CD4-positive, alpha-beta memory T cell (primary cell): ENCODE measurements around the gene FBXO28. TPM values are rescaled to one million over a fixed set of nuclear protein-coding genes. Genes with fewer than 3 reads are reported as not detected.
"Not testable (repeated sequence)": the region's sequence is repeated elsewhere in the genome, so short reads cannot be mapped to it uniquely, and the experiment has no call there.

Source experiments
- CTCF ChIA-PET: fragments of 350-600 bp; sonication (Branson Sonifier 250); formaldehyde crosslinking; loops from one replicate; lab custom pipeline; 2021; ENCODE audit warnings: inconsistent platforms; ENCODE audit not compliant: partially characterized antibody; lab: Charles Lee
- POLR2A ChIA-PET: fragments of 350-600 bp; sonication (Branson Sonifier 250); formaldehyde crosslinking; loops from one replicate; lab custom pipeline; 2021; ENCODE audit not compliant: partially characterized antibody; lab: Charles Lee
- DNase-seq, 5 donors: peaks; one replicate each; pipeline versions ENCODE4 v3.0.0 to v3.0.0-alpha.2; 2020 to 2022; ENCODE audit warnings: mixed read lengths in 1 of 5
- H3K27ac ChIP-seq: one replicate; pipeline ENCODE4 v1.7.0; 2013; ENCODE audit warnings: low read depth, low read length
- H3K27me3 ChIP-seq: 2 replicates; pipeline ENCODE4 v1.7.0; 2013; ENCODE audit warnings: mild to moderate bottlenecking, low read length, moderate library complexity; ENCODE audit not compliant: insufficient read depth
- H3K36me3 ChIP-seq: 2 replicates; pipeline ENCODE4 v1.7.0; 2013; ENCODE audit warnings: mild to moderate bottlenecking, low read length, moderate library complexity; ENCODE audit not compliant: insufficient read depth
- H3K4me1 ChIP-seq: 2 replicates; pipeline ENCODE4 v1.7.0; 2013; ENCODE audit warnings: mild to moderate bottlenecking, low read length, moderate library complexity; ENCODE audit not compliant: insufficient read depth
- H3K4me3 ChIP-seq, 2 donors: one replicate each; pipeline ENCODE4 v1.7.0; 2013; ENCODE audit warnings: low read length in 2 of 2, mild to moderate bottlenecking in 1 of 2
- H3K9me3 ChIP-seq, 2 donors: one replicate each; pipeline ENCODE4 v1.7.0; 2013; ENCODE audit warnings: low read length in 2 of 2, control low read depth in 1 of 2; ENCODE audit not compliant: control insufficient read depth in 1 of 2
- H3K27ac Mint-ChIP-seq, 7 donors: one replicate each; pipeline ENCODE4 v1.8.0; 2020 to 2021; ENCODE audit warnings: mixed read lengths in 7 of 7, mild to moderate bottlenecking in 6 of 7, inconsistent platforms in 3 of 7, moderate library complexity in 3 of 7
- H3K27me3 Mint-ChIP-seq, 2 donors: one replicate each; pipeline ENCODE4 v1.8.0; 2020 to 2021; ENCODE audit warnings: mixed read lengths in 2 of 2
- H3K36me3 Mint-ChIP-seq, 2 donors: one replicate each; pipeline ENCODE4 v1.8.0; 2020 to 2021; ENCODE audit warnings: mixed read lengths in 2 of 2, inconsistent platforms in 1 of 2, mild to moderate bottlenecking in 1 of 2
- H3K4me1 Mint-ChIP-seq, 4 donors: one replicate each; pipeline ENCODE4 v1.8.0; 2020 to 2021; ENCODE audit warnings: mixed read lengths in 4 of 4, mild to moderate bottlenecking in 1 of 4
- H3K4me3 Mint-ChIP-seq, 8 donors: one replicate each; pipeline ENCODE4 v1.8.0; 2020 to 2021; ENCODE audit warnings: mixed read lengths in 8 of 8, mild to moderate bottlenecking in 7 of 8, moderate library complexity in 6 of 8, inconsistent platforms in 3 of 8
- H3K9me3 Mint-ChIP-seq, 8 donors: one replicate each; pipeline ENCODE4 v1.8.0; 2020 to 2021; ENCODE audit warnings: mixed read lengths in 8 of 8, mild to moderate bottlenecking in 5 of 8, inconsistent platforms in 3 of 8, moderate library complexity in 1 of 8
- intact Hi-C: fragments of 100-400 bp; cut with micrococcal nuclease; formaldehyde crosslinking; loops from one replicate; pipeline ENCODE4 v1.15.1; 2023
- polyA plus RNA-seq, 2 donors: library from polyadenylated mRNA; unstranded; fragments of 300-500 nt; fragmentation: Illumina TruSeq; gene quantifications; one replicate each; pipeline ENCODE4 v1.2.3, GENCODE V29; 2021
- total RNA-seq, 2 experiments: library from RNA; stranded (reverse); gene quantifications; one replicate each; pipeline ENCODE4 v1.2.3, GENCODE V29; 2021

FBXO28 gene
- total and polyA plus RNA-seq, 4 experiments from 2014 or later = 11.3 to 39.7 (median 27.9) TPM

- Histone ChIP-seq H3K27ac (no peak overlapping the region), H3K36me3 (no peaks in the 10 kb centered on the region), H3K9me3 (no peaks in the 10 kb centered on the region), H3K27me3 (no peaks in the 10 kb centered on the region), H3K4me3 (no peak overlapping the region), H3K4me1 (peaks cover 4% of the 10 kb centered on the region)
- Mint-ChIP-seq H3K36me3 (no peaks in the 10 kb centered on the region), H3K27me3 (no peaks in the 10 kb centered on the region), H3K27ac (no peak overlapping the region), H3K4me3 (no peak overlapping the region), H3K9me3 (no peaks in the 10 kb centered on the region), H3K4me1 (peaks cover 4 to 19% (median 6%) of the 10 kb centered on the region in 4 donors)
- ChIA-PET POLR2A (no interaction called here), CTCF (no interaction called here)
- DNase-seq = no peak
- intact Hi-C loops = no loop called here
Observed at GRCh38 chr1:224201383-224201782, 87.5 kb downstream of the FBXO28 start.

GRCh38 chr1:224201853-224202252, 87.9 kb downstream of the FBXO28 start:
- peaks cover 4% of the 10 kb centered on the region for H3K4me1 ChIP-seq
- no peaks in the 10 kb centered on the region for H3K9me3 ChIP-seq
- no peak for DNase-seq
- H3K27me3 ChIP-seq = no peaks in the 10 kb centered on the region
- no peaks in the 10 kb centered on the region for H3K36me3 ChIP-seq
- CTCF ChIA-PET = no interaction called here
- H3K4me1 Mint-ChIP-seq = peaks cover 4 to 18% (median 6%) of the 10 kb centered on the region in 4 donors
- no peak overlapping the region for H3K4me3 Mint-ChIP-seq
- POLR2A ChIA-PET = no interaction called here
- H3K27ac Mint-ChIP-seq = no peak overlapping the region
- H3K9me3 Mint-ChIP-seq = no peaks in the 10 kb centered on the region
- H3K4me3 ChIP-seq = no peak overlapping the region
- no peaks in the 10 kb centered on the region for H3K36me3 Mint-ChIP-seq
- intact Hi-C loops = no loop called here
- H3K27me3 Mint-ChIP-seq = no peaks in the 10 kb centered on the region
- no peak overlapping the region for H3K27ac ChIP-seq

- POLR2A ChIA-PET = no interaction called here
- H3K4me3 ChIP-seq = no peak overlapping the region
- CTCF ChIA-PET = no interaction called here
- intact Hi-C loops = no loop called here
- Mint-ChIP-seq H3K9me3 (no peaks in the 10 kb centered on the region), H3K4me1 (peaks cover 0 to 14% (median 6%) of the 10 kb centered on the region in 4 donors), H3K27ac (no peak overlapping the region), H3K27me3 (no peaks in the 10 kb centered on the region), H3K4me3 (no peak overlapping the region), H3K36me3 (no peaks in the 10 kb centered on the region)
- peaks cover 4% of the 10 kb centered on the region for H3K4me1 ChIP-seq
- no peaks in the 10 kb centered on the region for H3K9me3 ChIP-seq
- no peaks in the 10 kb centered on the region for H3K36me3 ChIP-seq
- no peaks in the 10 kb centered on the region for H3K27me3 ChIP-seq
- no peak for DNase-seq
- H3K27ac ChIP-seq = no peak overlapping the region
Observed at GRCh38 chr1:224203243-224204016, 89.5 kb downstream of the FBXO28 start.

- DNase-seq = peak in 1 of 5 donors; percentile 54
- ChIA-PET CTCF (interaction anchor here (0.6 kb wide), 1 partner anchor 265 kb away, joined by 3 read pairs; no protein-coding TSS in a partner anchor), POLR2A (interaction anchor here (1.3 kb wide), 1 partner anchor 23 kb away, joined by 4 read pairs; the partner anchor contains the start of gene DEGS1)
- no peak overlapping the region for H3K27ac ChIP-seq
- H3K9me3 ChIP-seq = no peaks in the 10 kb centered on the region
- Mint-ChIP-seq H3K27ac (peak overlapping the region in 2 of 7 donors; percentile 58 to 79), H3K4me1 (peaks cover 0 to 14% (median 6%) of the 10 kb centered on the region in 4 donors), H3K9me3 (no peaks in the 10 kb centered on the region), H3K36me3 (no peaks in the 10 kb centered on the region), H3K4me3 (peak overlapping the region in 6 of 8 donors; percentile 39 to 77 (median 56)), H3K27me3 (no peaks in the 10 kb centered on the region)
- H3K4me3 ChIP-seq = no peak overlapping the region
- intact Hi-C loops = no loop called here
- no peaks in the 10 kb centered on the region for H3K27me3 ChIP-seq
- H3K36me3 ChIP-seq = no peaks in the 10 kb centered on the region
- peaks cover 4% of the 10 kb centered on the region for H3K4me1 ChIP-seq
Observed at GRCh38 chr1:224205438-224205840, 91.5 kb downstream of the FBXO28 start.

- intact Hi-C loops, H3K9me3 ChIP-seq, CTCF ChIA-PET, H3K27me3 ChIP-seq, H3K9me3 Mint-ChIP-seq, DNase-seq, H3K36me3 Mint-ChIP-seq, H3K27me3 Mint-ChIP-seq, H3K27ac Mint-ChIP-seq, H3K4me3 ChIP-seq, H3K36me3 ChIP-seq, H3K4me1 ChIP-seq, H3K27ac ChIP-seq: not testable (repeated sequence)
- POLR2A ChIA-PET = interaction anchor here (1.3 kb wide), 1 partner anchor 23 kb away, joined by 4 read pairs; the partner anchor contains the start of gene DEGS1
- H3K4me3 Mint-ChIP-seq = peak overlapping the region in 4 of 8 donors; percentile 41 to 77 (median 58)
- peaks cover 0 to 14% (median 6%) of the 10 kb centered on the region in 4 donors for H3K4me1 Mint-ChIP-seq
Observed at GRCh38 chr1:224205931-224206538, 92.1 kb downstream of the FBXO28 start.

- H3K4me1 Mint-ChIP-seq = no peaks in the 10 kb centered on the region
- ChIA-PET POLR2A (no interaction called here), CTCF (interaction anchor here (0.9 kb wide), 1 partner anchor 42 kb away, joined by 3 read pairs; no protein-coding TSS in a partner anchor)
- Histone ChIP-seq H3K27me3 (no peaks in the 10 kb centered on the region), H3K9me3 (no peaks in the 10 kb centered on the region), H3K4me1 (no peaks in the 10 kb centered on the region), H3K4me3 (no peak overlapping the region), H3K36me3 (no peaks in the 10 kb centered on the region), H3K27ac (no peak overlapping the region)
- peaks cover 0 to 2% (median 0%) of the 10 kb centered on the region in 8 donors for H3K9me3 Mint-ChIP-seq
- no peaks in the 10 kb centered on the region for H3K36me3 Mint-ChIP-seq
- DNase-seq = no peak
- H3K27me3 Mint-ChIP-seq = no peaks in the 10 kb centered on the region
- intact Hi-C loops = no loop called here
- no peak overlapping the region for H3K4me3 Mint-ChIP-seq
- no peak overlapping the region for H3K27ac Mint-ChIP-seq
Observed at GRCh38 chr1:224211206-224211962, 97.5 kb downstream of the FBXO28 start.
